NB4 (cell line): ENCODE data around the gene TTC39B.

Experiments used
- CTCF ChIP-seq: IDR thresholded peaks from one replicate; pipeline ENCODE4 v1.5.1; 2012; ENCODE audit warnings: low read depth, low read length
- MAX ChIP-seq: IDR thresholded peaks from 2 replicates; pipeline ENCODE4 v1.6.1; 2011; ENCODE audit warnings: low read depth, low read length
- POLR2A ChIP-seq: IDR thresholded peaks from 2 replicates; pipeline ENCODE4 v1.6.1; 2011; ENCODE audit warnings: mild to moderate bottlenecking; ENCODE audit not compliant: insufficient read length; ENCODE audit errors: extremely low read depth

GRCh38 chr9:15317836-15318235 lies 10.8 kb upstream of the TTC39B start:
- TF ChIP-seq CTCF (no peak), POLR2A (no peak), MAX (no peak)
